HG03460 (cell line): ENCODE results near the gene CDHR1.

Experiments
- ATAC-seq: cut with Tn5 transposase; IDR thresholded peaks from one replicate; pipeline ENCODE4 v1.9.1; 2021; ENCODE audit not compliant: unreplicated experiment

The CDHR1 gene

GRCh38 chr10:84225427-84226173 is 31.3 kb downstream of the CDHR1 start, which contains the start of gene LRIT2:
Gene LRIT2, minus strand, starts transcription at chr10:84225544. Its CDS starts 24 bp downstream, at chr10:84225520.
- ATAC-seq = no peak

- no peak for ATAC-seq
Observed at GRCh38 chr10:84226616-84227015, 32.3 kb downstream of the CDHR1 start.

GRCh38 chr10:84227810-84228209 is 33.5 kb downstream of the CDHR1 start:
- no peak for ATAC-seq

- no peak for ATAC-seq
Observed at GRCh38 chr10:84230359-84230758, 36.0 kb downstream of the CDHR1 start.

- no peak for ATAC-seq
Observed at GRCh38 chr10:84232376-84232775, 38.0 kb downstream of the CDHR1 start.

- ATAC-seq = no peak
Observed at GRCh38 chr10:84233940-84234339, 39.6 kb downstream of the CDHR1 start.

GRCh38 chr10:84234479-84234878 is 40.1 kb downstream of the CDHR1 start:
- no peak for ATAC-seq

GRCh38 chr10:84235096-84235495 is 40.8 kb downstream of the CDHR1 start:
- ATAC-seq = no peak

GRCh38 chr10:84236807-84237198 is 42.5 kb downstream of the CDHR1 start:
- no peak for ATAC-seq

GRCh38 chr10:84237199-84238051 is 43.1 kb downstream of the CDHR1 start:
- ATAC-seq = no peak

GRCh38 chr10:84238909-84239308 is 44.6 kb downstream of the CDHR1 start:
- no peak for ATAC-seq

- ATAC-seq = no peak
Observed at GRCh38 chr10:84241185-84241790, 47.0 kb downstream of the CDHR1 start, which contains the start of gene LRIT1. Gene LRIT1, minus strand, starts transcription at chr10:84241546. Its CDS starts 107 bp downstream, at chr10:84241439.

GRCh38 chr10:84243759-84244158 is 49.4 kb downstream of the CDHR1 start:
- ATAC-seq = no peak

GRCh38 chr10:84244651-84245270 is 50.4 kb downstream of the CDHR1 start, which contains the start of gene RGR:
Gene RGR, plus strand, starts transcription at chr10:84245053. Its CDS starts 38 bp downstream, at chr10:84245091.
- no peak for ATAC-seq

GRCh38 chr10:84247496-84247895 is 53.2 kb downstream of the CDHR1 start:
- ATAC-seq = no peak

- ATAC-seq = no peak
Observed at GRCh38 chr10:84248794-84249193, 54.5 kb downstream of the CDHR1 start.

GRCh38 chr10:84254552-84255478 is 60.5 kb downstream of the CDHR1 start:
- ATAC-seq = no peak

GRCh38 chr10:84256510-84257342 is 62.4 kb downstream of the CDHR1 start:
- ATAC-seq = no peak
